Measurements from ENCODE around the gene GAGE12G. TPM values are rescaled to one million over a fixed set of nuclear protein-coding genes. Genes with fewer than 3 reads are reported as not detected.
"Not testable (repeated sequence)": the region's sequence is repeated elsewhere in the genome, so short reads cannot be mapped to it uniquely, and the experiment has no call there.

The GAGE12G gene, protein sequence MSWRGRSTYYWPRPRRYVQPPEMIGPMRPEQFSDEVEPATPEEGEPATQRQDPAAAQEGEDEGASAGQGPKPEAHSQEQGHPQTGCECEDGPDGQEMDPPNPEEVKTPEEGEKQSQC
- total RNA-seq (2012; rRNA removed), result not detected in 2 replicates
- not detected in 2 replicates for polyA plus RNA-seq (2012; rRNA removed)
- not detected in 2 replicates for polyA plus RNA-seq (2012; cell fraction: cytosol; rRNA removed)
- polyA plus RNA-seq (2012; cell fraction: nucleus; rRNA removed; ENCODE audit: low replicate concordance), result not detected in 2 replicates
- Bru-seq, nascent RNA, result not detected
- BruChase-seq, experiment 1, labeled RNA remaining after a 6-hour chase, result not detected
- BruChase-seq, experiment 2, labeled RNA remaining after a 2-hour chase, result not detected
- long read RNA-seq, result 0 reads

DNA sequence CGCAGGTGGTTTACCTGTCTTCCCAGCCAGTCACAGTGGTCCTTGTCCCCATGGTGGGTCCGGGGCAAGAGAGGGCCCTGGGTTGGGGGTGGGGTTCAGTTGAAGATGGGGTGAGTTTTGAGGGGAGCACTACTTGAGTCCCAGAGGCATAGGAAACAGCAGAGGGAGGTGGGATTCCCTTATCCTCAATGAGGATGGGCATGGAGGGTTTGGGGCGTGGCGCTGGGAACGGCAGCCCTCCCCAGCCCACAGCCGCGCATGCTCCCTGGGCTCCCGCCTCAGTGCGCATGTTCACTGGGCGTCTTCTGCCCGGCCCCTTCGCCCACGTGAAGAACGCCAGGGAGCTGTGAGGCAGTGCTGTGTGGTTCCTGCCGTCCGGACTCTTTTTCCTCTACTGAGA is at the start of gene GAGE12G:
GAGE12G (plus strand) TSS at position 301 of the 400 bp plus-strand sequence. CDS start 1,155 bp downstream, outside the sequence.
- H2BK20ac ChIP-seq (ENCODE audit: low read depth, low read length); H3K23ac ChIP-seq (ENCODE audit: low read depth, low read length); H4K20me1 ChIP-seq (ENCODE audit: insufficient read depth, low read length); intact Hi-C loops (cut with micrococcal nuclease); H3K4me3 ChIP-seq (ENCODE audit: insufficient read depth, low read depth, low read length); H3K18ac ChIP-seq (ENCODE audit: low read depth, low read length); H2BK5ac ChIP-seq (ENCODE audit: low read depth, low read length, poor library complexity, severe bottlenecking); H3K27ac ChIP-seq (ENCODE audit: insufficient read depth, low read length); H3K4me2 ChIP-seq (ENCODE audit: low read depth, low read length); H3K9me1 ChIP-seq (ENCODE audit: insufficient read depth, low read length); H2BK120ac ChIP-seq (ENCODE audit: low read depth, low read length); POLR2A ChIA-PET (ENCODE audit: unreplicated experiment); in situ Hi-C loops (cut with MboI; ENCODE audit: low sequenced_read_pairs); ATAC-seq (ENCODE audit: low read depth); H4K91ac ChIP-seq (ENCODE audit: insufficient read depth, low read depth, low read length); H2BK15ac ChIP-seq (ENCODE audit: low read depth, low read length); H3K36me3 ChIP-seq (ENCODE audit: control insufficient read depth, insufficient read depth, low read length); H3K9me3 ChIP-seq (ENCODE audit: control insufficient read depth, insufficient read depth, low read length); CTCF ChIA-PET; H3K4ac ChIP-seq (ENCODE audit: low read depth, low read length); H3K27me3 ChIP-seq (ENCODE audit: control insufficient read depth, insufficient read depth, low read length); H4K8ac ChIP-seq (ENCODE audit: low read depth in 2 of 2, low read length in 2 of 2); BruUV-seq (replicated peaks); H3K9ac ChIP-seq (ENCODE audit: low read depth, low read length); H3K79me1 ChIP-seq (ENCODE audit: low read depth in 1 of 2, low read length in 2 of 2); H2AFZ ChIP-seq (replicated peaks; ENCODE audit: low read length, poor library complexity); H3K4me1 ChIP-seq (ENCODE audit: control insufficient read depth, insufficient read depth, low read length); H2AK9ac ChIP-seq (replicated peaks; ENCODE audit: low read depth, low read length, poor library complexity); H3K56ac ChIP-seq (ENCODE audit: extremely low read depth, insufficient read depth, low read length); dilution Hi-C loops (cut with HindIII; ENCODE audit: low sequenced_read_pairs, unreplicated experiment); H3K14ac ChIP-seq (replicated peaks; ENCODE audit: low read depth, low read length); DNase-seq; H2AK5ac ChIP-seq (ENCODE audit: low read depth, low read length); H4K5ac ChIP-seq (ENCODE audit: low read depth, low read length): not testable (repeated sequence)
- WGBS, 2 experiments (ENCODE audit: extremely low coverage in 2 of 2, insufficient read length in 1 of 2), result no CpG with 5 or more reads among the region's 16 CpGs

DNA sequence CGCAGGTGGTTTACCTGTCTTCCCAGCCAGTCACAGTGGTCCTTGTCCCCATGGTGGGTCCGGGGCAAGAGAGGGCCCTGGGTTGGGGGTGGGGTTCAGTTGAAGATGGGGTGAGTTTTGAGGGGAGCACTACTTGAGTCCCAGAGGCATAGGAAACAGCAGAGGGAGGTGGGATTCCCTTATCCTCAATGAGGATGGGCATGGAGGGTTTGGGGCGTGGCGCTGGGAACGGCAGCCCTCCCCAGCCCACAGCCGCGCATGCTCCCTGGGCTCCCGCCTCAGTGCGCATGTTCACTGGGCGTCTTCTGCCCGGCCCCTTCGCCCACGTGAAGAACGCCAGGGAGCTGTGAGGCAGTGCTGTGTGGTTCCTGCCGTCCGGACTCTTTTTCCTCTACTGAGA is 38.3 kb upstream of the GAGE12G start, which contains the start of gene GAGE12C:
GAGE12C (plus strand) TSS at position 301 of the 400 bp plus-strand sequence. CDS start 1,155 bp downstream, outside the sequence.
- H3K4me3 ChIP-seq (ENCODE audit: insufficient read depth, low read depth, low read length); DNase-seq; H4K5ac ChIP-seq (ENCODE audit: low read depth, low read length); H2AK9ac ChIP-seq (replicated peaks; ENCODE audit: low read depth, low read length, poor library complexity); dilution Hi-C loops (cut with HindIII; ENCODE audit: low sequenced_read_pairs, unreplicated experiment); H3K27ac ChIP-seq (ENCODE audit: insufficient read depth, low read length); H2BK15ac ChIP-seq (ENCODE audit: low read depth, low read length); H3K9ac ChIP-seq (ENCODE audit: low read depth, low read length); H3K9me1 ChIP-seq (ENCODE audit: insufficient read depth, low read length); H4K20me1 ChIP-seq (ENCODE audit: insufficient read depth, low read length); H3K4ac ChIP-seq (ENCODE audit: low read depth, low read length); POLR2A ChIA-PET (ENCODE audit: unreplicated experiment); intact Hi-C loops (cut with micrococcal nuclease); H3K27me3 ChIP-seq (ENCODE audit: control insufficient read depth, insufficient read depth, low read length); H2BK5ac ChIP-seq (ENCODE audit: low read depth, low read length, poor library complexity, severe bottlenecking); CTCF ChIA-PET; H3K56ac ChIP-seq (ENCODE audit: extremely low read depth, insufficient read depth, low read length); in situ Hi-C loops (cut with MboI; ENCODE audit: low sequenced_read_pairs); H3K14ac ChIP-seq (replicated peaks; ENCODE audit: low read depth, low read length); H3K9me3 ChIP-seq (ENCODE audit: control insufficient read depth, insufficient read depth, low read length); H3K4me2 ChIP-seq (ENCODE audit: low read depth, low read length); H2BK120ac ChIP-seq (ENCODE audit: low read depth, low read length); H2AK5ac ChIP-seq (ENCODE audit: low read depth, low read length); H4K8ac ChIP-seq (ENCODE audit: low read depth in 2 of 2, low read length in 2 of 2); H3K18ac ChIP-seq (ENCODE audit: low read depth, low read length); BruUV-seq (replicated peaks); H2AFZ ChIP-seq (replicated peaks; ENCODE audit: low read length, poor library complexity); H3K79me1 ChIP-seq (ENCODE audit: low read depth in 1 of 2, low read length in 2 of 2); H3K4me1 ChIP-seq (ENCODE audit: control insufficient read depth, insufficient read depth, low read length); H2BK20ac ChIP-seq (ENCODE audit: low read depth, low read length); H3K23ac ChIP-seq (ENCODE audit: low read depth, low read length); H3K36me3 ChIP-seq (ENCODE audit: control insufficient read depth, insufficient read depth, low read length); ATAC-seq (ENCODE audit: low read depth); H4K91ac ChIP-seq (ENCODE audit: insufficient read depth, low read depth, low read length): not testable (repeated sequence)
- no CpG with 5 or more reads among the region's 16 CpGs for WGBS, 2 experiments (ENCODE audit: extremely low coverage in 2 of 2, insufficient read length in 1 of 2)
